CD4-positive, alpha-beta T cell (primary cell): ENCODE data around the gene TRIM36. TPM values are rescaled to one million over a fixed set of nuclear protein-coding genes. Genes with fewer than 3 reads are reported as not detected.

Experiments
- ATAC-seq: fragments of 200-7000 bp; cut with Tn5 transposase; one replicate; pipeline ENCODE4 v1.10.0; 2022; ENCODE audit warnings: mild to moderate bottlenecking; ENCODE audit not compliant: poor library complexity
- CTCF ChIA-PET: fragments of 350-600 bp; sonication (Branson Sonifier 250); formaldehyde crosslinking; loops from one replicate; lab custom pipeline; 2021; ENCODE audit warnings: antibody characterized with exemption, inconsistent platforms; lab: Charles Lee
- POLR2A ChIA-PET: fragments of 350-600 bp; sonication (Branson Sonifier 250); formaldehyde crosslinking; loops from one replicate; lab custom pipeline; 2021; ENCODE audit warnings: antibody characterized with exemption, inconsistent platforms; lab: Charles Lee
- DNase-seq, 14 experiments: peaks; one replicate each; pipeline ENCODE4 v3.0.0-alpha.2; 2013 to 2020; ENCODE audit warnings: mixed read lengths in 2 of 14
- H3K27ac ChIP-seq, 2 donors: one replicate each; pipeline versions ENCODE4 v1.5.1 to v1.7.0; 2013; ENCODE audit warnings: low read length in 2 of 2, low read depth in 1 of 2, mild to moderate bottlenecking in 1 of 2
- H3K27me3 ChIP-seq, 2 experiments: 1 replicate in 1 of 2; 2 replicates in 1 of 2; pipeline versions ENCODE4 v1.6.1 to v1.7.0; 2013; ENCODE audit warnings: low read length in 2 of 2, control low read depth in 1 of 2, mild to moderate bottlenecking in 1 of 2, moderate library complexity in 1 of 2; ENCODE audit not compliant: insufficient read depth in 2 of 2, control insufficient read depth in 1 of 2
- H3K36me3 ChIP-seq: one replicate; pipeline ENCODE4 v1.6.1; 2013; ENCODE audit warnings: low read length, control low read depth; ENCODE audit not compliant: insufficient read depth
- H3K4me1 ChIP-seq: one replicate; pipeline ENCODE4 v1.6.1; 2013; ENCODE audit warnings: low read length, control low read depth; ENCODE audit not compliant: insufficient read depth
- H3K4me3 ChIP-seq: one replicate; pipeline ENCODE4 v1.5.1; 2013; ENCODE audit warnings: mild to moderate bottlenecking, low read length, moderate library complexity
- H3K9me3 ChIP-seq, 2 experiments: 1 replicate in 1 of 2; 2 replicates in 1 of 2; pipeline versions ENCODE4 v1.6.1 to v1.7.0; 2013; ENCODE audit warnings: low read length in 2 of 2, mild to moderate bottlenecking in 2 of 2, control low read depth in 1 of 2, moderate library complexity in 1 of 2; ENCODE audit not compliant: control insufficient read depth in 1 of 2, insufficient read depth in 1 of 2
- H3K27ac Mint-ChIP-seq: one replicate; pipeline ENCODE4 v1.8.0; 2020; ENCODE audit warnings: mixed read lengths
- H3K27me3 Mint-ChIP-seq: one replicate; pipeline ENCODE4 v1.8.0; 2021; ENCODE audit warnings: mixed read lengths
- H3K36me3 Mint-ChIP-seq: one replicate; pipeline ENCODE4 v1.8.0; 2021; ENCODE audit warnings: low read depth, mixed read lengths
- H3K4me1 Mint-ChIP-seq: one replicate; pipeline ENCODE4 v1.8.0; 2021; ENCODE audit warnings: low read depth, mixed read lengths
- H3K4me3 Mint-ChIP-seq: one replicate; pipeline ENCODE4 v1.8.0; 2020; ENCODE audit warnings: mild to moderate bottlenecking, mixed read lengths
- H3K9me3 Mint-ChIP-seq: one replicate; pipeline ENCODE4 v1.8.0; 2020; ENCODE audit warnings: mixed read lengths
- CTCF ChIP-seq: fragments of 200-600 bp; IDR thresholded peaks from one replicate; pipeline ENCODE4 v1.8.0; 2022; ENCODE audit warnings: antibody characterized with exemption, mild to moderate bottlenecking
- intact Hi-C, 2 experiments: fragments of 100-400 bp; cut with DNase I in 1 of 2; cut with micrococcal nuclease in 1 of 2; formaldehyde crosslinking; loops; one replicate each; pipeline versions ENCODE4 v1.15.1 to v1.9.0; 2023 to 2025; cut with DNase I, micrococcal nuclease
- total RNA-seq, 174 experiments: library from RNA in 2 of 174; stranded (reverse) in 2 of 174; gene quantifications; one replicate each; pipeline ENCODE4 v1.2.3 and lab custom pipeline; 2021 to 2026

The TRIM36 gene
- total RNA-seq, 2 experiments from 2014 or later = 0.14 TPM; not detected in 1

GRCh38 chr5:115084246-115084793 is 85.4 kb downstream of the TRIM36 start:
- H3K4me1 ChIP-seq = no peaks in the 10 kb centered on the region
- no peak for DNase-seq
- no peak for TF ChIP-seq CTCF
- Mint-ChIP-seq H3K36me3 (no peaks in the 10 kb centered on the region), H3K4me3 (no peak overlapping the region), H3K27me3 (peaks cover 57% of the 10 kb centered on the region), H3K4me1 (no peaks in the 10 kb centered on the region), H3K9me3 (no peaks in the 10 kb centered on the region), H3K27ac (no peak overlapping the region)
- POLR2A ChIA-PET = no interaction called here
- no peak overlapping the region for H3K4me3 ChIP-seq
- no peaks in the 10 kb centered on the region for H3K9me3 ChIP-seq
- CTCF ChIA-PET = no interaction called here
- no peaks in the 10 kb centered on the region for H3K36me3 ChIP-seq
- no peak overlapping the region for H3K27ac ChIP-seq
- peaks cover 4 to 5% of the 10 kb centered on the region in 2 experiments for H3K27me3 ChIP-seq
- intact Hi-C loops = no loop called here
- no peak for ATAC-seq

- POLR2A ChIA-PET = no interaction called here
- intact Hi-C loops = no loop called here
- Histone ChIP-seq H3K27ac (no peak overlapping the region), H3K9me3 (no peaks in the 10 kb centered on the region), H3K4me3 (no peak overlapping the region), H3K4me1 (no peaks in the 10 kb centered on the region), H3K36me3 (no peaks in the 10 kb centered on the region), H3K27me3 (peaks cover 0 to 3% of the 10 kb centered on the region in 2 experiments)
- Mint-ChIP-seq H3K36me3 (no peaks in the 10 kb centered on the region), H3K27me3 (peaks cover 27% of the 10 kb centered on the region), H3K4me1 (no peaks in the 10 kb centered on the region), H3K27ac (no peak overlapping the region), H3K4me3 (no peak overlapping the region), H3K9me3 (no peaks in the 10 kb centered on the region)
- ATAC-seq (no peak), DNase-seq (no peak)
- TF ChIP-seq CTCF = no peak
- CTCF ChIA-PET = no interaction called here
Observed at GRCh38 chr5:115079924-115080623, 89.6 kb downstream of the TRIM36 start.

Other genes with a start within 250 kb of the TRIM36 start
- 10 to 100 TPM; 37.5 to 39.3 TPM for gene PGGT1B, start 93.0 kb upstream of the TRIM36 start, total RNA-seq
- 1 to 10 TPM; 3.1 to 3.9 TPM for gene CCDC112, start 126.7 kb upstream of the TRIM36 start, total RNA-seq